GM12892 (cell line): ENCODE measurements around the gene RFTN1.

Experiments used
- POLR2A ChIP-seq: IDR thresholded peaks from 2 replicates; pipeline ENCODE4 v1.6.1; 2011; ENCODE audit warnings: low read depth, low read length, control low read depth
- POLR2AphosphoS5 ChIP-seq: IDR thresholded peaks from 2 replicates; pipeline ENCODE4 v1.6.1; 2011; ENCODE audit warnings: low read depth, low read length, control low read depth

GRCh38 chr3:16528106-16528505 lies 14.6 kb upstream of the RFTN1 start:
- TF ChIP-seq POLR2A (no peak), POLR2AphosphoS5 (no peak)
